Endothelial cell (in vitro differentiated cells): ENCODE data around the gene CFAP58. TPM values are rescaled to one million over a fixed set of nuclear protein-coding genes. Genes with fewer than 3 reads are reported as not detected.

Experiments
- DNase-seq: peaks from one replicate; pipeline ENCODE4 v3.0.0; 2021; ENCODE audit warnings: low spot score
- H3K27ac Mint-ChIP-seq: one replicate; pipeline ENCODE4 v1.8.0; 2021; ENCODE audit warnings: mixed read lengths, inconsistent platforms; ENCODE audit not compliant: unreplicated experiment
- H3K27me3 Mint-ChIP-seq: one replicate; pipeline ENCODE4 v1.8.0; 2021; ENCODE audit warnings: mild to moderate bottlenecking, moderate library complexity, mixed read lengths, inconsistent platforms; ENCODE audit not compliant: unreplicated experiment
- H3K36me3 Mint-ChIP-seq: one replicate; pipeline ENCODE4 v1.8.0; 2021; ENCODE audit warnings: mild to moderate bottlenecking, low read depth, mixed read lengths, inconsistent platforms; ENCODE audit not compliant: unreplicated experiment
- H3K4me1 Mint-ChIP-seq: one replicate; pipeline ENCODE4 v1.8.0; 2021; ENCODE audit warnings: mild to moderate bottlenecking, mixed read lengths, inconsistent platforms; ENCODE audit not compliant: unreplicated experiment
- H3K4me3 Mint-ChIP-seq: one replicate; pipeline ENCODE4 v1.8.0; 2021; ENCODE audit warnings: mild to moderate bottlenecking, mixed read lengths, inconsistent platforms; ENCODE audit not compliant: unreplicated experiment
- H3K9me3 Mint-ChIP-seq: one replicate; pipeline ENCODE4 v1.8.0; 2021; ENCODE audit warnings: mixed read lengths, inconsistent platforms; ENCODE audit not compliant: unreplicated experiment
- total RNA-seq: library from RNA; stranded (reverse); fragmentation: NEBNext Ultra II Directional; extraction: Animal tissue kit (Norgen Biotek cat#: 25700); gene quantifications from one replicate; pipeline ENCODE4 v1.2.1, GENCODE V29; 2021; ENCODE audit not compliant: unreplicated experiment
- TF ChIP-seq, protein P1 (sequence below): fragments of 200-600 bp; sonication (generic); IDR thresholded peaks from one replicate; pipeline ENCODE4 v1.5.0; 2021; ENCODE audit warnings: antibody characterized with exemption; ENCODE audit not compliant: unreplicated experiment

CFAP58 gene
- total RNA-seq, 1 donor from 2014 or later: 0.28 TPM

DNA sequence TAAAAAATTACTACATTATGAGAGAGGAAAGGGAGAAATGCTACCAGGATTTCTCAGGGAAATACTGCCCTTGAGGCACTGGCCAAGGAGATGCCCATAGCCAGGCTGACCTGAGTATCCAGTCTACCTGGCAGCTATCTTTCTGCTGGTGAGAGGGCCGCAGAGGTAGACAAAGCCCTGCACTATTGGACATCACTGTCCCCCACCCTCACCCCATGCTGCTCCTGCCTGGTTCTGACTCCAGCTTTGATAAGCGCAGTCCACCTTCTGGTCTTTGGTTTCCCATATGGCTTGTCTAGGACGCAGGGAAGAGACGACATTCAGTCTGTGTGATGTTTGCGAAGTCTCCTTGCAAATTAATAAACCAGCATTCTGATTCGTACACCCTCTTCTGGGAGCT is 19.1 kb upstream of the CFAP58 start:
- Mint-ChIP-seq H3K36me3 (peaks cover 17% of the 10 kb centered on the region), H3K27ac (no peak overlapping the region), H3K4me1 (peaks cover 53% of the 10 kb centered on the region), H3K27me3 (peaks cover 7% of the 10 kb centered on the region), H3K9me3 (no peaks in the 10 kb centered on the region), H3K4me3 (no peak overlapping the region)
- no peak for DNase-seq
- TF ChIP-seq, protein P1, sequence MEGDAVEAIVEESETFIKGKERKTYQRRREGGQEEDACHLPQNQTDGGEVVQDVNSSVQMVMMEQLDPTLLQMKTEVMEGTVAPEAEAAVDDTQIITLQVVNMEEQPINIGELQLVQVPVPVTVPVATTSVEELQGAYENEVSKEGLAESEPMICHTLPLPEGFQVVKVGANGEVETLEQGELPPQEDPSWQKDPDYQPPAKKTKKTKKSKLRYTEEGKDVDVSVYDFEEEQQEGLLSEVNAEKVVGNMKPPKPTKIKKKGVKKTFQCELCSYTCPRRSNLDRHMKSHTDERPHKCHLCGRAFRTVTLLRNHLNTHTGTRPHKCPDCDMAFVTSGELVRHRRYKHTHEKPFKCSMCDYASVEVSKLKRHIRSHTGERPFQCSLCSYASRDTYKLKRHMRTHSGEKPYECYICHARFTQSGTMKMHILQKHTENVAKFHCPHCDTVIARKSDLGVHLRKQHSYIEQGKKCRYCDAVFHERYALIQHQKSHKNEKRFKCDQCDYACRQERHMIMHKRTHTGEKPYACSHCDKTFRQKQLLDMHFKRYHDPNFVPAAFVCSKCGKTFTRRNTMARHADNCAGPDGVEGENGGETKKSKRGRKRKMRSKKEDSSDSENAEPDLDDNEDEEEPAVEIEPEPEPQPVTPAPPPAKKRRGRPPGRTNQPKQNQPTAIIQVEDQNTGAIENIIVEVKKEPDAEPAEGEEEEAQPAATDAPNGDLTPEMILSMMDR: no peak

DNA sequence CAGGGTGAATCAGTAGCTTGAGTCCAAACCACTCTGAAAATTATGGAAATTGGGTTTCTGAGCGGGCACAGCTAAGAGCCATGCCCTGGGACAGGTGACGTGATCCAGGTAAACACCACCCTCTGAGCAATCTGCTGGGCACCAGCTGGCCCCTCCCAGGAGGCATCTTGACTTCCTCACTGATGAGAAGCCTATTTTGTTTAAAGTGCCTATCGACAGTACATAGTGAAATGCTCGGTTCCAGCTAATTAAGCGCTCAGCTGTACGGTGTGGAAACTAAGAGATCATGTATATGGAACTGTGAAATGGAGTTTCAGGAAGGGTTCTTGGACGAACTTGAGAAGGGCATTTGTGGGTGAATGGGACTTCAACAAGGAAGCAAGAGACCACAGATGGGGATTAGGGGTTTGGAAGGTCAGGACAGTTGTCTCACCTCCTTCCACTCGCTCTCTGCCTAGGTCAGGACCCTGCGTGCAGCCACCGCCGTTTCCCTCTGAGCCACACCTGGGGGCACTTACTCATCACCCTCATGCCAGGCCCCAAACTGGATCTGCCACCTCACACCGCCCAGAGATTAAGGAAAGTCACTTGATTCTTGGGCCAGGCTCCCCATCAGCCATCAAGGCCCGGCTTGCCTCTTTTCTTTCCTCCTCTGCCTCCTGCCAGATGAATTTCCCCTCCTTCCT is 18.5 kb upstream of the CFAP58 start:
- Mint-ChIP-seq H3K4me1 (peaks cover 58% of the 10 kb centered on the region), H3K9me3 (no peaks in the 10 kb centered on the region), H3K27ac (peak overlapping the region; percentile 45), H3K27me3 (peaks cover 8% of the 10 kb centered on the region), H3K36me3 (peaks cover 17% of the 10 kb centered on the region), H3K4me3 (no peak overlapping the region)
- no peak for DNase-seq
- TF ChIP-seq, protein P1: no peak

DNA sequence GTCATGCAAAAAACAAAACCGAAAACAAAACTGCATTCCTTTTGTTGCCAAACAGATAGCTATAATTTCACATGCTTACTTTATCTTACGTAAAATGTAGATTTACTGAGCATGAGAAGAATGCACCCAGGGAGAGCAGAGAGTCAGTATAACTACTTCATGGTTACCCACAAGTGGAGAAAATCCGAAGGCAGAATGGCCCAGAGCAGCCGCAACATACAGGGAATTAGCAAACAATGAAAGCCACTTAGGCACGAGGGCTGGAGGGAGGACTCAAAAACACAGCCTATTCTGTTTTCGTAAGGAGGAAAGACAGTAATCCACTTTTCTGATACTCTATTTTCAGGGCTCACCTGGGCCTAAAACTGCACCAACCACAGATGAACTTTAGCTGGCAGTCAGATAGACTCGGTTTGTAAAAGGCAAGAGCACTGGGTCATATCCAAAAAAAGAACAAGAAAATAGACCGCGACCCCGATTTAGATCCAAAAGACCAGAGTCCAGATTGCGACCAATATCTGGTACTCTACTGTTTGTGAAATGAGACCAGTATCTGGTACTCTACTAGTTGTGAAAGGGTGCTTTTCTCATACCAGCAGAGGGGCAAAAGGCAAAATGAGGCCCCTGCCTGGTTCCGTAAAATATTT is 16.7 kb upstream of the CFAP58 start:
- Mint-ChIP-seq H3K27ac (peak overlapping the region; percentile 93), H3K36me3 (peaks cover 13% of the 10 kb centered on the region), H3K4me1 (peaks cover 44% of the 10 kb centered on the region), H3K9me3 (no peaks in the 10 kb centered on the region), H3K4me3 (peak overlapping the region; percentile 97), H3K27me3 (peaks cover 8% of the 10 kb centered on the region)
- no peak for DNase-seq
- TF ChIP-seq, protein P1: no peak

DNA sequence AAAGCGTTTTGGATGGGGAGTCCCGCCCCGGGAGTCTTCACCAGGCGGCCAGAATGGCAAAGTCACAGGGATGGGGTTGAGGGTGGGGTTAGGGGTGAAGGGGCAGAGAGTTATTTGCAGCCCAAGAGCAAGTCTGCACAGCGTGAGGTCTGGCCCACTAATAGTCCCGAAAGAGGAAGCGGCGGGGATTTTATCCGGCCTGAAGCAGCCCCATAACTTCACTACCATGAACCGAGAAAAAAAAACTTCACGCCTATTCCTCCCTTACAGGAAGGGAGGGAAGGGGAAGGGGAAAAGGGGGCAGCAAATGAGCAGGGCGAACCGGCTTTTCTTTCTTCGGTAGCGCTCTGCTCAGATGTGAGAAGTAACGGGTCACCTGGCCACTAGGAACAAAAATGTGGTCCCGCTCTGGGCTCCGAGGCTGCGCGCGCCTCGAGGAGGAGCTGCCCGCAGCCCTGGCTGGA is 16.1 kb upstream of the CFAP58 start:
- peak; percentile 59 for DNase-seq

More for the DNA sequence above, 16.1 kb upstream of the CFAP58 start:
- TF ChIP-seq, protein P1: no peak
- Mint-ChIP-seq H3K27me3 (peaks cover 8% of the 10 kb centered on the region), H3K27ac (peak overlapping the region; percentile 67), H3K36me3 (peaks cover 13% of the 10 kb centered on the region), H3K4me3 (peak overlapping the region; percentile 97), H3K4me1 (peaks cover 42% of the 10 kb centered on the region), H3K9me3 (no peaks in the 10 kb centered on the region)
